Vagina (tissue), 2 donors: ENCODE results near the gene ADAM33. TPM values are rescaled to one million over a fixed set of nuclear protein-coding genes. Genes with fewer than 3 reads are reported as not detected.

Source experiments
- DNase-seq, 2 donors: peaks; one replicate each; pipeline ENCODE4 v3.0.0-alpha.2; 2017; ENCODE audit errors: extremely low spot score in 2 of 2
- H3K27ac ChIP-seq: fragments of 200-600 bp; sonication (generic); one replicate; pipeline ENCODE4 v1.5.1; 2019
- H3K27me3 ChIP-seq: fragments of 200-600 bp; sonication (generic); one replicate; pipeline ENCODE4 v1.5.1; 2019
- H3K36me3 ChIP-seq, 2 donors: fragments of 200-600 bp; sonication (generic); one replicate each; pipeline ENCODE4 v1.5.1; 2017 to 2019
- H3K4me1 ChIP-seq: fragments of 200-600 bp; sonication (generic); one replicate; pipeline ENCODE4 v1.5.1; 2019
- H3K4me3 ChIP-seq, 2 donors: fragments of 200-600 bp; sonication (generic); 1 replicate in 1 of 2; 2 replicates in 1 of 2; pipeline ENCODE4 v1.5.1; 2016 to 2019
- H3K9me3 ChIP-seq: fragments of 200-600 bp; sonication (generic); one replicate; pipeline ENCODE4 v1.5.1; 2019
- POLR2A ChIP-seq, 2 donors: fragments of 450-650 bp; IDR thresholded peaks; one replicate each; pipeline ENCODE4 v1.6.1; 2017; ENCODE audit warnings: antibody characterized with exemption in 2 of 2, mild to moderate bottlenecking in 2 of 2, moderate library complexity in 2 of 2
- POLR2AphosphoS5 ChIP-seq, 2 donors: sonication (generic); formaldehyde crosslinking; IDR thresholded peaks; one replicate each; pipeline ENCODE4 v1.9.0; 2017; ENCODE audit warnings: antibody characterized with exemption in 2 of 2, mild to moderate bottlenecking in 2 of 2, low read depth in 1 of 2; ENCODE audit not compliant: insufficient read depth in 1 of 2
- intact Hi-C: fragments of 100-400 bp; cut with DNase I; formaldehyde crosslinking; loops from one replicate; pipeline ENCODE4 v1.15.1; 2023
- total RNA-seq: library from RNA; depleted of rRNA; stranded (reverse); fragments of >200 nt; gene quantifications from one replicate; pipeline ENCODE4 v1.2.3, GENCODE V29; 2016
- TF ChIP-seq, protein P1 (sequence below), 3 experiments: fragments of 450-650 bp in 2 of 3; fragments of 200-600 bp in 1 of 3; sonication (generic) in 1 of 3; IDR thresholded peaks; one replicate each; pipeline ENCODE4 v1.5.1; 2017 to 2019; ENCODE audit warnings: antibody characterized with exemption in 3 of 3, mild to moderate bottlenecking in 2 of 3, moderate library complexity in 2 of 3

The ADAM33 gene
- total RNA-seq, 1 donor from 2014 or later: 119 TPM

DNA sequence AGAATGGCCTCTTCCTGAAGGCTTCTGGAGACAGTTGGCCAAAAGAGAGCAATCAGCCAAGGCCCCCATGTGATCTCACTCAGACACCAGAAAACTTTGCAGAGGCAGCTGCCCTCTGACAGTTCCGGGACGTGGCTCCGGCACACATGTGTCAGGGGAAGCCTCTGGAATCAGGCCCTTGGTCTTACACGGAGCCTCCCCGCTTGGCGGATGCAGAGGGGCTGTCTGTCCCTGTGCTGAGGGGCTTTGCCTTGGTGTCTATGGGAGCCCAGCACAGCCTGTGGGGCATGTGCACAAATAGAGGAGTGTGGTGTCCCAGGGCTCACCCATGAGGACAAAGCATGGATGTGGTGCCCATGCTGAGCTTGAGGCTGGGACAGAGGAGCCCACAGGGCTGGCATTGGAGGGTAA lies 16.8 kb upstream of the ADAM33 start:
- no peaks in the 10 kb centered on the region for H3K4me1 ChIP-seq
- H3K4me3 ChIP-seq: no peak overlapping the region
- intact Hi-C loops: no loop called here
- H3K9me3 ChIP-seq: no peaks in the 10 kb centered on the region
- no peak for DNase-seq
- no peaks in the 10 kb centered on the region for H3K27me3 ChIP-seq
- no peak overlapping the region for H3K27ac ChIP-seq
- no peaks in the 10 kb centered on the region for H3K36me3 ChIP-seq
- TF ChIP-seq POLR2AphosphoS5 (IDR thresholded peaks at IDR 0.05; ENCODE audit: insufficient read depth in 1 of 2, low read depth in 1 of 2): no peak
- no peak for TF ChIP-seq POLR2A (IDR thresholded peaks at IDR 0.05)
- TF ChIP-seq, protein P1, sequence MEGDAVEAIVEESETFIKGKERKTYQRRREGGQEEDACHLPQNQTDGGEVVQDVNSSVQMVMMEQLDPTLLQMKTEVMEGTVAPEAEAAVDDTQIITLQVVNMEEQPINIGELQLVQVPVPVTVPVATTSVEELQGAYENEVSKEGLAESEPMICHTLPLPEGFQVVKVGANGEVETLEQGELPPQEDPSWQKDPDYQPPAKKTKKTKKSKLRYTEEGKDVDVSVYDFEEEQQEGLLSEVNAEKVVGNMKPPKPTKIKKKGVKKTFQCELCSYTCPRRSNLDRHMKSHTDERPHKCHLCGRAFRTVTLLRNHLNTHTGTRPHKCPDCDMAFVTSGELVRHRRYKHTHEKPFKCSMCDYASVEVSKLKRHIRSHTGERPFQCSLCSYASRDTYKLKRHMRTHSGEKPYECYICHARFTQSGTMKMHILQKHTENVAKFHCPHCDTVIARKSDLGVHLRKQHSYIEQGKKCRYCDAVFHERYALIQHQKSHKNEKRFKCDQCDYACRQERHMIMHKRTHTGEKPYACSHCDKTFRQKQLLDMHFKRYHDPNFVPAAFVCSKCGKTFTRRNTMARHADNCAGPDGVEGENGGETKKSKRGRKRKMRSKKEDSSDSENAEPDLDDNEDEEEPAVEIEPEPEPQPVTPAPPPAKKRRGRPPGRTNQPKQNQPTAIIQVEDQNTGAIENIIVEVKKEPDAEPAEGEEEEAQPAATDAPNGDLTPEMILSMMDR (IDR thresholded peaks at IDR 0.05): no peak

DNA sequence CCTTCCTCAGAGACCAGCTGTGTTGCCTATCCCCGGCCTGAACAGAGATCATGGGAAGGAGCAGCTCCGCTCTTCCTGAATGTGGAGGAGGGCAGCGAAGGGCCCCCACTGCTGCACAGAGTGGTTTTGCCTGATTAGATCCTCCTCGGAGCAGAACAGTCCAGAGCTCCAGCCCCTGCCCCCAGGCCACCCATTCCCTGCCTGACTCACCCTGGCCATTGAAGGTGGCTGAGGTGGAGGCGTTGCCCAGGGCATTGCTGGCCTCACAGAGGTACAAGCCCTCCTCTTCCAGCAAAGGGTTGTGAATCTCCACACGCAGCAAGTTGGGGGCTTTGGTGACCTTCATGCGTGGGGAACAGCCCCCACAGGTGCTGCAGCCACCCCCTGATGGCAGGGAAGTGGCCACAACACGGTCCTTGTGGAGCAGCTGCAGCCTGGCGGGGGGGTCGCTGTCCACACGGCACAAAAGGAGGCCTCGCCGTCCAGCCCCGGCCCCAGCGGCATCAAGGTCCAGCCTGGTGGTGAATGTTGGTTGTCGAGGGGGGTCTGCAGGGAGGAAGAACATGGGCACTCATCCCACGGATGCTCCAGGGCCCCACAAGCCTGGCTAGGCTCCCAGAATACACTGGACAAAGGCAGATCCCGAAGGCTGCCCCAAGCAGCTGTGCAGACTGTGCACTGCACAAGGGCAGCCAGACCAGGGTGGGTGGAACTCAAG lies 15.9 kb upstream of the ADAM33 start:
- no peak overlapping the region for H3K27ac ChIP-seq
- no peak for TF ChIP-seq POLR2AphosphoS5 (IDR thresholded peaks at IDR 0.05; ENCODE audit: insufficient read depth in 1 of 2, low read depth in 1 of 2)
- DNase-seq: no peak
- H3K4me3 ChIP-seq: no peak overlapping the region
- no peaks in the 10 kb centered on the region for H3K4me1 ChIP-seq
- no peaks in the 10 kb centered on the region for H3K27me3 ChIP-seq
- intact Hi-C loops: no loop called here
- no peaks in the 10 kb centered on the region for H3K9me3 ChIP-seq
- H3K36me3 ChIP-seq: no peaks in the 10 kb centered on the region

DNA sequence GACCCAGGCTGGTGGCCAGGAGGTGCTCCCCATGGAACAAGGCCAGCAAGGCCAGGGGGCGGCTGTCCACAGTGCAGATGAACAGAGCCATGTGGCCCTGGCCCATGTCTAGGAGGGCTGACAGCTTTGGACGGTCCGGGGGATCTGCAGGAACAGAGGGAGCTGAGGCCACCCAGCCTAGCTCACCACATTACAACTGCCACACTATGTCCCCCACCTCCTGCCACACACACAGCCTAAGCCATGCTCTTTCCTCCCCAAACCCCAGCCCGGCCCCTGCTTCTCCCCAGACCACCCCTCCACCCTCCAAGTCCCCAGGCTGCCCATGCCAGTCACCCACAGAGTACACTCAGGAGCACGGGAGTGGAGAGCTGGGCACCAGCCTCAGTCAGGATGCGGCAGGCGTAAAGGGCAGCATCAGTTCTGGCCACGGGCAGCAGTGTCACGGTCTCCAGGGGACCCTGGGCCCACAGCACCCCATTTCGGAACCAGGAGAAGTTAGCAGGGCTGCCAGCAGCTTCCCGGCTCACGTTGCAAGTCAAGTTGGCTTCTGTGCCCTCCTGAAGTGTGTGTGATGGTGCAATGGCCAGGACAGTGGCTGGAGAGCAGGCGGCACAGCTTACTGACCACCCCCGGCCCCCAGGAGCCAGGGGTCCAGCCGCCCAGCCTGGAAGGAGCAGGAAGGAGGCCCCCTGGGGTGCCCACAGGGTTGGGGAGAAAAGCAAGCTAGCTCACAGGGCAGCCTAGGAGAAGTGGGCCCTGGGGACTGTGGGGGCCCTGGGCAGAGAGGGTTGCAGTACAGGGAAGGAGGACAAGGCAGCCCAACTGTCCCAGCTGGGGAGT lies 15.2 kb upstream of the ADAM33 start:
- no peak for DNase-seq
- intact Hi-C loops: no loop called here
- Histone ChIP-seq H3K27ac (no peak overlapping the region), H3K4me3 (no peak overlapping the region), H3K27me3 (no peaks in the 10 kb centered on the region), H3K9me3 (no peaks in the 10 kb centered on the region), H3K4me1 (no peaks in the 10 kb centered on the region), H3K36me3 (no peaks in the 10 kb centered on the region)
- TF ChIP-seq, protein P1 (IDR thresholded peaks at IDR 0.05): no peak
- TF ChIP-seq POLR2A (IDR thresholded peaks at IDR 0.05) (no peak), POLR2AphosphoS5 (IDR thresholded peaks at IDR 0.05; ENCODE audit: insufficient read depth in 1 of 2, low read depth in 1 of 2) (no peak)

DNA sequence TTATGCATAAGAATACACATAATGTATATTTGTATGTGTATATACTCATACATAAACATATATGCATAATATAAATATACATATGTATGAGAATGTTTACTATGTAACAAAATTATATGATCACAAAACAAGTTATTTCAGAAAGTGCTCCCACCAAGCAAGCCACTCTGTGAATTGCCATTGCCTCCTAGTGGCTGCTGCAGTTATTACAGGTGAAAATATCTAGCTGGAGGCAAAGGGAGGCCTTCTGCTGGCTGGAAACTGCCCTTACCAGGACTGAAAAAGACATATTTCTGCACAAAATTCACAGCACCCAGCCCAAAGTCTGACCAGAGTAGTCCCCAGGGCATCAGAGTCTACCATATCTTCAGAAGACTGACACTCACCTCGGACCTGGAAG lies 14.4 kb upstream of the ADAM33 start:
- Histone ChIP-seq H3K36me3 (no peaks in the 10 kb centered on the region), H3K4me3 (no peak overlapping the region), H3K4me1 (no peaks in the 10 kb centered on the region), H3K27ac (no peak overlapping the region), H3K9me3 (no peaks in the 10 kb centered on the region), H3K27me3 (no peaks in the 10 kb centered on the region)
- no peak for TF ChIP-seq POLR2A (IDR thresholded peaks at IDR 0.05)
- TF ChIP-seq, protein P1 (IDR thresholded peaks at IDR 0.05): no peak
- no peak for TF ChIP-seq POLR2AphosphoS5 (IDR thresholded peaks at IDR 0.05; ENCODE audit: insufficient read depth in 1 of 2, low read depth in 1 of 2)
- intact Hi-C loops: no loop called here
- no peak for DNase-seq

DNA sequence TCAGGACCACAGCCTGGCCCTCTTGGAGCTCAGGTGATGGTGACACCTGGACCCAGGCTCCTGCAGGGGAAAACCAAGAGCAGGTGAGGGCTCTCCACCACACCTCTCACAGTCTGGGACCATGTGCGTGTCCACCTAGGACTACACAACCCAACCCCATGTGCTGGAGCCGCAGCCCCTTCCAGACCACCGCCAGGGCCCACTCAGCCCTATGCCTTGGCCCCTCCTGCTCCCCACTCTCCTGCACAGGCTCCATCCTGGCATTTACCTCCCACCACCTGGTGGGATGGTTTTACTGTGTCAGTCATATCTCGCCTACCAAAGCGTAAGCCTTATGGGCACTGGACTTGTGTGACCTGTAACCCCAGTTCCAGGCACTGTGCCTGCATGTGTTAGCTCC lies 13.1 kb upstream of the ADAM33 start:
- Histone ChIP-seq H3K27ac (no peak overlapping the region), H3K27me3 (no peaks in the 10 kb centered on the region), H3K4me1 (no peaks in the 10 kb centered on the region), H3K9me3 (no peaks in the 10 kb centered on the region), H3K36me3 (no peaks in the 10 kb centered on the region), H3K4me3 (no peak overlapping the region)
- DNase-seq: no peak
- intact Hi-C loops: no loop called here
- TF ChIP-seq, protein P1 (IDR thresholded peaks at IDR 0.05): no peak
- no peak for TF ChIP-seq POLR2AphosphoS5 (IDR thresholded peaks at IDR 0.05; ENCODE audit: insufficient read depth in 1 of 2, low read depth in 1 of 2)
- TF ChIP-seq POLR2A (IDR thresholded peaks at IDR 0.05): no peak
